ENCODE data around the gene CHD9NB. TPM values are rescaled to one million over a fixed set of nuclear protein-coding genes. Genes with fewer than 3 reads are reported as not detected.

CHD9NB gene
- total RNA-seq, 1 experiment from 2014 or later: 2.9 TPM

DNA sequence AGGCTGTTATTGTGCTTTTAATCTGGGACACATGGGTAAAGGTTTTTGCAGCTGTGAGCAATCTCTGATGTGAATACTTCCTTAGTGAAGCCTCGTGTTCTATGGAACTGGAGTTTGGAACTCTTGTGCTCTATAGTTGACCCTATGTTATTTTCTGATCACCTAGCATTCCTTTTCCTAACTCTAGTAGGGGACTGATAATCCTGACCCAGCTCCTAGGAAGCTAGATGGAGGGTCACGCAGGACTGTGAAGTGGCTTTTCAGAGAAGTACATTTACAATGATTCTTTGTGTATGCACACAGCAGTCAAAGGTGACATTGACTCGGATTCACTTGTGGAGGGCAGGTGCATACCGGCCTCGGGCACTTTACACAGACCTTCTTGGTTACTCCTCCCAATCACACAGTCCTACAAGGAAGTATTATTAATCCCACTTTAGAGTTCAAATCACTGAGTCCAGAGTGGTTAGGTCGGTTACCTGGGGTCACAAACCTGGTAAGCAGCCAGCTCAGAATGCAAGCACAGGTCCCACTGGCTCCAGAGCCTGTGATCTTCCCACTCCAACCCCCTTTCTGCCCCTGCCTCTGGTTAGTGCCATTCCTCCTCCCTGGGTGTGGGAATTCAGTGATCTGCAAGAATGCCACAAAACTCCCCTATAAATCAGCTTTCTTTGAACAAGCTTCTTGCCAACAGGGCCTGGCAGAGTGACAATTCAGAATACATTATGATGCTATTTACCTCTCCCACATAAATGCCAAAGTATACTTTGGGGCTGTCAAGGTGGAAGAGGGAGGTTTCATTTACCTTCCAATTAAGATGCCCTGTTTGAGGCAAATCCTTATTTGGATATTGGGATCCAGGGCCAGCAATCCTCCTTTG, 7.1 kb downstream of the CHD9NB start:
- BruUV-seq (replicated peaks): no TSS peak
- no peak for DNase-seq (ENCODE audit: unreplicated experiment)
- intact Hi-C loops (cut with micrococcal nuclease): no loop called here
- ChIA-PET CTCF (interaction anchor here (0.6 to 1.6 kb wide), 3 partner anchors 9 to 10 kb away, joined by 3 to 7 read pairs (median 5); partner anchors contain the start of gene CHD9), POLR2A (interaction anchor here (0.6 kb wide), 1 partner anchor 23 kb away, joined by 3 read pairs; no protein-coding TSS in a partner anchor)
- Mint-ChIP-seq H3K9me3 (ENCODE audit: unreplicated experiment) (peaks cover 5% of the 10 kb centered on the region), H3K4me1 (ENCODE audit: insufficient read depth, unreplicated experiment) (peaks cover 46% of the 10 kb centered on the region), H3K27me3 (ENCODE audit: insufficient read depth, unreplicated experiment) (no peaks in the 10 kb centered on the region), H3K27ac (ENCODE audit: low read depth, unreplicated experiment) (peak overlapping the region; percentile 54), H3K4me3 (ENCODE audit: unreplicated experiment) (no peak overlapping the region), H3K36me3 (ENCODE audit: insufficient read depth, unreplicated experiment) (no peaks in the 10 kb centered on the region)
- TF ChIP-seq, protein P1, sequence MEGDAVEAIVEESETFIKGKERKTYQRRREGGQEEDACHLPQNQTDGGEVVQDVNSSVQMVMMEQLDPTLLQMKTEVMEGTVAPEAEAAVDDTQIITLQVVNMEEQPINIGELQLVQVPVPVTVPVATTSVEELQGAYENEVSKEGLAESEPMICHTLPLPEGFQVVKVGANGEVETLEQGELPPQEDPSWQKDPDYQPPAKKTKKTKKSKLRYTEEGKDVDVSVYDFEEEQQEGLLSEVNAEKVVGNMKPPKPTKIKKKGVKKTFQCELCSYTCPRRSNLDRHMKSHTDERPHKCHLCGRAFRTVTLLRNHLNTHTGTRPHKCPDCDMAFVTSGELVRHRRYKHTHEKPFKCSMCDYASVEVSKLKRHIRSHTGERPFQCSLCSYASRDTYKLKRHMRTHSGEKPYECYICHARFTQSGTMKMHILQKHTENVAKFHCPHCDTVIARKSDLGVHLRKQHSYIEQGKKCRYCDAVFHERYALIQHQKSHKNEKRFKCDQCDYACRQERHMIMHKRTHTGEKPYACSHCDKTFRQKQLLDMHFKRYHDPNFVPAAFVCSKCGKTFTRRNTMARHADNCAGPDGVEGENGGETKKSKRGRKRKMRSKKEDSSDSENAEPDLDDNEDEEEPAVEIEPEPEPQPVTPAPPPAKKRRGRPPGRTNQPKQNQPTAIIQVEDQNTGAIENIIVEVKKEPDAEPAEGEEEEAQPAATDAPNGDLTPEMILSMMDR (IDR thresholded peaks at IDR 0.05; ENCODE audit: unreplicated experiment): no peak

DNA sequence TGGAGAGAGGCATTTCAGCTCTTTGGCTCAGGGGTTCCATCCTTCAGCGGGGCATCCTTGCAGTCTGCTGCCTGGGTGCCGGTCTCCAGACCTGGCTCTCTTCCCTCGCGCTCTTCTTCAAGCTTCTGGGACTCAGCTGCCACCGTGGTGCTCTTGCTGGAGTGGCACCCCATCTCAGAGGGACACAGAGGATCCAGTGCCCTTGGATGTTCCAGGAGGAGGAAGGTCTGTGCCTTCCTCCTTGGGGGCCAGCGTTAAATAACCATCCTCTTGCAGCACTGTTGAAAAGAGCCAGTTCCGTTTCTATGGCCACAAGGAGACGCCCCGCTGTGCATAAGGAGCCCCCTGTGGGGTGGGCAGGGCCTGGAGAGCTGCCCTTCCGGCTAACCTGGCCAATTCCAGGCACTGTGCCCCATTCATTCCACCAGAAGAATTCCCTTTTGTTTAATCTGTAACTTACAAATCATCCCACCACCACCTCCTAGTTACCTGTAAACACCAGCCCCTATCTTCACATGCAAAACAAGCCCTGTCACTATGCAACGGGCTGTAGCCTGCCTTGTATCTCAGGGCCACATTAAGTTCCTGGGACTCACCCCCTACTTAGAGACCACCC, 8.6 kb downstream of the CHD9NB start:
- H3K9me3 Mint-ChIP-seq (ENCODE audit: unreplicated experiment): peaks cover 7% of the 10 kb centered on the region
- ChIA-PET CTCF (interaction anchor here (0.7 to 1.7 kb wide), 6 partner anchors 8 to 163 kb away, joined by 3 to 7 read pairs (median 4); partner anchors contain the start of genes CHD9 and CHD9NB), POLR2A (interaction anchor here (0.7 to 1.6 kb wide), 6 partner anchors 8 to 392 kb away, joined by 3 to 9 read pairs (median 4); partner anchors contain the start of gene CHD9NB)
- H3K4me3 Mint-ChIP-seq (ENCODE audit: unreplicated experiment): no peak overlapping the region
- H3K27ac Mint-ChIP-seq (ENCODE audit: low read depth, unreplicated experiment): peak overlapping the region; percentile 54
- no TSS peak for BruUV-seq (replicated peaks)
- H3K36me3 Mint-ChIP-seq (ENCODE audit: insufficient read depth, unreplicated experiment): no peaks in the 10 kb centered on the region
- no peak for DNase-seq (ENCODE audit: unreplicated experiment)
- intact Hi-C loops (cut with micrococcal nuclease): no loop called here
- TF ChIP-seq, protein P1 (IDR thresholded peaks at IDR 0.05; ENCODE audit: unreplicated experiment): no peak
- H3K4me1 Mint-ChIP-seq (ENCODE audit: insufficient read depth, unreplicated experiment): peaks cover 48% of the 10 kb centered on the region
- H3K27me3 Mint-ChIP-seq (ENCODE audit: insufficient read depth, unreplicated experiment): no peaks in the 10 kb centered on the region

DNA sequence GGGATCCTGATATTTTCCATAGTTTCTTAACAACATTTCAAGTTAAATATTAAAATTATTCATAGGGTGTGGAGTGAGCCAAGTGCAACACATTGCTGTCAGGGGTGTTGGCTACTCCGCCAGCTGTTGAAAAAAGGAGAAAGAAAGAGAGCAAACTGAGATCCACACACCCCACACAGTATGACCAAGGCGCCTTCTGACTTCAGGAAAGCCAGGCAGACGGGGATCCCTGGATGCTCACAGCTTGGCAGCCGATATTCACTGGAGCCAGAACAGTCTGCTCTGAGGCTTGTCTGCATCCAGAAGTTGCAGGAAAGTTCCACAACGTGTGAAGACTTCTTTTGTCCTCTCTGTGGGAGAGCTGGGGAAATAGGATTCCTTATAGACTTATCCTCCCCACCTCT, 9.3 kb downstream of the CHD9NB start:
- peak overlapping the region; percentile 16 for H3K27ac Mint-ChIP-seq (ENCODE audit: low read depth, unreplicated experiment)
- ChIA-PET POLR2A (interaction anchor here (0.7 to 1.6 kb wide), 5 partner anchors 9 to 392 kb away, joined by 3 to 9 read pairs (median 3); partner anchors contain the start of gene CHD9NB), CTCF (interaction anchor here (0.7 to 1.7 kb wide), 4 partner anchors 8 to 164 kb away, joined by 3 to 6 read pairs (median 4); partner anchors contain the start of gene CHD9NB)
- no peaks in the 10 kb centered on the region for H3K27me3 Mint-ChIP-seq (ENCODE audit: insufficient read depth, unreplicated experiment)
- no peaks in the 10 kb centered on the region for H3K36me3 Mint-ChIP-seq (ENCODE audit: insufficient read depth, unreplicated experiment)
- no peak for DNase-seq (ENCODE audit: unreplicated experiment)
- TF ChIP-seq, protein P1 (IDR thresholded peaks at IDR 0.05; ENCODE audit: unreplicated experiment): no peak
- BruUV-seq (replicated peaks): no TSS peak
- peaks cover 48% of the 10 kb centered on the region for H3K4me1 Mint-ChIP-seq (ENCODE audit: insufficient read depth, unreplicated experiment)
- peaks cover 7% of the 10 kb centered on the region for H3K9me3 Mint-ChIP-seq (ENCODE audit: unreplicated experiment)
- no peak overlapping the region for H3K4me3 Mint-ChIP-seq (ENCODE audit: unreplicated experiment)
- intact Hi-C loops (cut with micrococcal nuclease): no loop called here

DNA sequence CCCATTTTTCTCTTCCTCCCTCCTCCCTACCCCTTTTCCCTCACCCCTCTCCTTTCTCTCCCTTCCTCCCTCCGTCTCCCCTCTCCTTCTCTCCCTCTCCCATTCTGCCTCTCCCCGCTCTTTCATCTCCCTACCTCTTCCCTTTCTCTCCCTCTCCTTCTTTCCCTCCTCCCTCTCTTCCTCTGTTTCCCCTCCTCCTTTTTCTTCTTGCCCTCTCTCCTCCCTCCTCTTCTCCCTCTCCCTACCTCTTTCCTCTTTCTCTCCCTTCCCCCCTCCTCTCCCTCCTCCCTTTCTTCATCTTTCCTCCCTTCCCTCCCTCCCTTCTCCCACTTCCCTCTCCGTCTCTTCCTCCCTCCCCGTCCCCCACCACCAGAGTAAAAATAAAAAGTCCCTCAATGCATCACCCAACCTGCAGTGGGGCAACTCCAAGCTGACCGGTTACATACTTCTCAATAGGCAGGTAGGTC, 10.4 kb downstream of the CHD9NB start:
- H3K4me1 Mint-ChIP-seq (ENCODE audit: insufficient read depth, unreplicated experiment): peaks cover 48% of the 10 kb centered on the region
- ChIA-PET POLR2A (interaction anchor here (0.8 to 1.1 kb wide), 3 partner anchors 10 to 69 kb away, joined by 3 to 17 read pairs (median 5); partner anchors contain the start of gene CHD9NB), CTCF (interaction anchor here (0.6 to 2.2 kb wide), 4 partner anchors 20 to 166 kb away, joined by 3 to 8 read pairs (median 6); no protein-coding TSS in a partner anchor)
- no peak for DNase-seq (ENCODE audit: unreplicated experiment)
- H3K27ac Mint-ChIP-seq (ENCODE audit: low read depth, unreplicated experiment): peak overlapping the region; percentile 16
- H3K36me3 Mint-ChIP-seq (ENCODE audit: insufficient read depth, unreplicated experiment): no peaks in the 10 kb centered on the region
- peaks cover 7% of the 10 kb centered on the region for H3K9me3 Mint-ChIP-seq (ENCODE audit: unreplicated experiment)
- no peaks in the 10 kb centered on the region for H3K27me3 Mint-ChIP-seq (ENCODE audit: insufficient read depth, unreplicated experiment)
- intact Hi-C loops (cut with micrococcal nuclease): no loop called here
- TF ChIP-seq, protein P1 (IDR thresholded peaks at IDR 0.05; ENCODE audit: unreplicated experiment): no peak
- BruUV-seq (replicated peaks): no TSS peak
- peak overlapping the region; percentile 18 for H3K4me3 Mint-ChIP-seq (ENCODE audit: unreplicated experiment)
